ENCODE data around the gene IL17RA.
"Not testable (repeated sequence)": the region's sequence is repeated elsewhere in the genome, so short reads cannot be mapped to it uniquely, and the experiment has no call there.

Gene IL17RA

GRCh38 chr22:17084554-17085276 lies at the start of gene IL17RA:
TSS of gene IL17RA (plus strand) at chr22:17085000. CDS start at chr22:17085092, 92 bp downstream.
- peak; percentile 89 to 91 for DNase-seq (ENCODE audit: low read depth in 2 of 2)

GRCh38 chr22:17035246-17035645 lies 49.6 kb upstream of the IL17RA start:
- DNase-seq (ENCODE audit: low read depth in 2 of 2): no peak

- not testable (repeated sequence) for DNase-seq (ENCODE audit: low read depth in 2 of 2)
These were observed 48.6 kb upstream of the IL17RA start for GRCh38 chr22:17035976-17036841.

- DNase-seq (ENCODE audit: low read depth in 2 of 2): not testable (repeated sequence)
These were observed 47.7 kb upstream of the IL17RA start for GRCh38 chr22:17036842-17037711.

- no peak for DNase-seq (ENCODE audit: low read depth in 2 of 2)
These were observed 41.3 kb upstream of the IL17RA start for GRCh38 chr22:17043521-17043920.

- DNase-seq (ENCODE audit: low read depth in 2 of 2): no peak
These were observed 38.0 kb upstream of the IL17RA start for GRCh38 chr22:17046566-17047348.

- no peak for DNase-seq (ENCODE audit: low read depth in 2 of 2)
These were observed 37.1 kb upstream of the IL17RA start for GRCh38 chr22:17047656-17048055.

- no peak for DNase-seq (ENCODE audit: low read depth in 2 of 2)
These were observed 28.7 kb upstream of the IL17RA start for GRCh38 chr22:17056058-17056457.

GRCh38 chr22:17056807-17057206 lies 28.0 kb upstream of the IL17RA start:
- no peak for DNase-seq (ENCODE audit: low read depth in 2 of 2)

GRCh38 chr22:17057959-17058814 lies 26.6 kb upstream of the IL17RA start:
- DNase-seq (ENCODE audit: low read depth in 2 of 2): peak in 1 of 2 donors; percentile 25

GRCh38 chr22:17060126-17060525 lies 24.7 kb upstream of the IL17RA start:
- DNase-seq (ENCODE audit: low read depth in 2 of 2): no peak

- no peak for DNase-seq (ENCODE audit: low read depth in 2 of 2)
These were observed 21.2 kb upstream of the IL17RA start for GRCh38 chr22:17063411-17064106.

GRCh38 chr22:17064498-17065100 lies 20.2 kb upstream of the IL17RA start:
- no peak for DNase-seq (ENCODE audit: low read depth in 2 of 2)

- DNase-seq (ENCODE audit: low read depth in 2 of 2): no peak
These were observed 19.4 kb upstream of the IL17RA start for GRCh38 chr22:17065433-17065832.

GRCh38 chr22:17072877-17073276 lies 11.9 kb upstream of the IL17RA start:
- DNase-seq (ENCODE audit: low read depth in 2 of 2): no peak

GRCh38 chr22:17074648-17075002 lies 10.2 kb upstream of the IL17RA start:
- no peak for DNase-seq (ENCODE audit: low read depth in 2 of 2)

GRCh38 chr22:17077255-17077654 lies 7.5 kb upstream of the IL17RA start:
- DNase-seq (ENCODE audit: low read depth in 2 of 2): no peak

GRCh38 chr22:17079572-17079971 lies 5.2 kb upstream of the IL17RA start:
- no peak for DNase-seq (ENCODE audit: low read depth in 2 of 2)

- DNase-seq (ENCODE audit: low read depth in 2 of 2): no peak
These were observed 1.5 kb upstream of the IL17RA start for GRCh38 chr22:17083255-17083654.
